Endodermal cell (in vitro differentiated cells): ENCODE measurements around the gene INPPL1. TPM values are rescaled to one million over a fixed set of nuclear protein-coding genes. Genes with fewer than 3 reads are reported as not detected.

Experiments used
- DNase-seq: peaks from one replicate; pipeline ENCODE4 v3.0.0-alpha.2; 2017
- H3K27ac ChIP-seq: 2 replicates; pipeline ENCODE4 v1.5.1; 2013; ENCODE audit warnings: mild to moderate bottlenecking, low read depth, low read length, moderate library complexity
- H3K27me3 ChIP-seq: 2 replicates; pipeline ENCODE4 v1.6.1; 2013; ENCODE audit warnings: mild to moderate bottlenecking, low read length, moderate library complexity; ENCODE audit not compliant: insufficient read depth, control insufficient read depth, poor library complexity, severe bottlenecking
- H3K36me3 ChIP-seq: 2 replicates; pipeline ENCODE4 v1.7.0; 2013; ENCODE audit warnings: mild to moderate bottlenecking, low read length, moderate library complexity; ENCODE audit not compliant: control insufficient read depth, insufficient read depth
- H3K4me1 ChIP-seq: one replicate; pipeline ENCODE4 v1.7.0; 2013; ENCODE audit warnings: low read length; ENCODE audit not compliant: control insufficient read depth, insufficient read depth
- H3K4me3 ChIP-seq: 2 replicates; pipeline ENCODE4 v1.5.1; 2013; ENCODE audit warnings: mild to moderate bottlenecking, low read length, moderate library complexity
- H3K9ac ChIP-seq: 2 replicates; pipeline ENCODE4 v1.6.1; 2013; ENCODE audit warnings: mild to moderate bottlenecking, low read length, moderate library complexity; ENCODE audit not compliant: poor library complexity, severe bottlenecking; ENCODE audit errors: extremely low read depth
- H3K9me3 ChIP-seq: 2 replicates; pipeline ENCODE4 v1.6.1; 2013; ENCODE audit warnings: mild to moderate bottlenecking, low read length, moderate library complexity; ENCODE audit not compliant: control insufficient read depth
- H3K27ac Mint-ChIP-seq: 2 replicates; pipeline ENCODE4 v1.8.0; 2020; ENCODE audit warnings: mixed read lengths
- H3K27me3 Mint-ChIP-seq: 2 replicates; pipeline ENCODE4 v1.8.0; 2021; ENCODE audit warnings: mild to moderate bottlenecking, mixed read lengths; ENCODE audit not compliant: insufficient read depth
- H3K36me3 Mint-ChIP-seq: 2 replicates; pipeline ENCODE4 v1.8.0; 2020; ENCODE audit warnings: low read depth, mixed read lengths
- H3K4me1 Mint-ChIP-seq: 2 replicates; pipeline ENCODE4 v1.8.0; 2020; ENCODE audit warnings: mixed read lengths
- H3K4me3 Mint-ChIP-seq: 2 replicates; pipeline ENCODE4 v1.8.0; 2020; ENCODE audit warnings: mild to moderate bottlenecking, moderate library complexity, mixed read lengths
- H3K9me3 Mint-ChIP-seq: 2 replicates; pipeline ENCODE4 v1.8.0; 2020; ENCODE audit warnings: mild to moderate bottlenecking, mixed read lengths
- WGBS, 2 experiments: methylation state at CpG; one replicate each; pipeline versions ENCODE4 v1.1.5 to v1.1.7; 2013; ENCODE audit warnings: missing lambda C conversion rate in 2 of 2, mixed read lengths in 1 of 2; ENCODE audit not compliant: insufficient coverage in 1 of 2, insufficient read length in 1 of 2; 5-methylcytosine and 5-hydroxymethylcytosine counted together
- total RNA-seq, 2 donors: library from RNA; stranded (reverse); fragmentation: NEBNext Ultra II Directional in 1 of 2; extraction: Animal tissue kit (Norgen Biotek cat#: 25700) in 1 of 2; gene quantifications; 2 replicates in 1 of 2; 3 replicates in 1 of 2; pipeline ENCODE4 v1.2.1, GENCODE V29; 2021
- TF ChIP-seq, protein P1 (sequence below): fragments of 200-600 bp; sonication (generic); conservative IDR thresholded peaks from 2 replicates; pipeline ENCODE4 v1.5.0; 2021; ENCODE audit warnings: antibody characterized with exemption, mild to moderate bottlenecking

INPPL1 gene
- total RNA-seq, 2 donors from 2014 or later, result 230 to 325 TPM

DNA sequence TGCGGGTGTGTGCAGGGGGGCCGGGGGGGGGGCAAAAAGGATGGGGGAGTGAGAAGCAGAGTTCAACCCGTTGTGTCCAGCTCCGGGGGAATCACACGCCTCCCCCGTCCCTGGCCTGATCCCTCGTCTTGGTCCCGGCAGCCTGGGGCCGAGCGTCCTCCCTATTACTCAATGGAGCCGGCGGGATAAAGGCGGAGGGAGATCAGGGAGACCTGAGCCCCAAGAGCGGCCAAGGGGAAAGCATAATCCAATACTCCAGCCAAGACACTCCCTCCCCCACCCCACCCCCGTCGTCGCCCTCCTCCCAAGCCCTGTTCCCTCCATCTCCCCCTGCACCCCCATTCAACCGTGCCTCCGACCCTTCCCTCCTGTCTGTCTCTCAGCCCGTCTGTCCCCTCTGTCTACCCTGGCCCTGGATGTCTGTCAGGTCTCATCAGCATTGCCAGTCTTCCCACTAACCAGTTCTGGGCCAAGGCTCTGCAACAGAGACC is 16.8 kb downstream of the INPPL1 start:
- peaks cover 12% of the 10 kb centered on the region for H3K36me3 Mint-ChIP-seq
- Histone ChIP-seq H3K9me3 (no peaks in the 10 kb centered on the region), H3K9ac (no peak overlapping the region), H3K4me1 (no peaks in the 10 kb centered on the region), H3K27ac (no peak overlapping the region), H3K27me3 (peaks cover 69% of the 10 kb centered on the region), H3K36me3 (peaks cover 23% of the 10 kb centered on the region), H3K4me3 (no peak overlapping the region)
- WGBS, 2 experiments, result 50 to 59% methylated on average over 8 to 19 of the region's 20 CpGs
- H3K4me3 Mint-ChIP-seq, result no peak overlapping the region
- TF ChIP-seq, protein P1, sequence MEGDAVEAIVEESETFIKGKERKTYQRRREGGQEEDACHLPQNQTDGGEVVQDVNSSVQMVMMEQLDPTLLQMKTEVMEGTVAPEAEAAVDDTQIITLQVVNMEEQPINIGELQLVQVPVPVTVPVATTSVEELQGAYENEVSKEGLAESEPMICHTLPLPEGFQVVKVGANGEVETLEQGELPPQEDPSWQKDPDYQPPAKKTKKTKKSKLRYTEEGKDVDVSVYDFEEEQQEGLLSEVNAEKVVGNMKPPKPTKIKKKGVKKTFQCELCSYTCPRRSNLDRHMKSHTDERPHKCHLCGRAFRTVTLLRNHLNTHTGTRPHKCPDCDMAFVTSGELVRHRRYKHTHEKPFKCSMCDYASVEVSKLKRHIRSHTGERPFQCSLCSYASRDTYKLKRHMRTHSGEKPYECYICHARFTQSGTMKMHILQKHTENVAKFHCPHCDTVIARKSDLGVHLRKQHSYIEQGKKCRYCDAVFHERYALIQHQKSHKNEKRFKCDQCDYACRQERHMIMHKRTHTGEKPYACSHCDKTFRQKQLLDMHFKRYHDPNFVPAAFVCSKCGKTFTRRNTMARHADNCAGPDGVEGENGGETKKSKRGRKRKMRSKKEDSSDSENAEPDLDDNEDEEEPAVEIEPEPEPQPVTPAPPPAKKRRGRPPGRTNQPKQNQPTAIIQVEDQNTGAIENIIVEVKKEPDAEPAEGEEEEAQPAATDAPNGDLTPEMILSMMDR, result no peak
- no peaks in the 10 kb centered on the region for H3K9me3 Mint-ChIP-seq
- no peak overlapping the region for H3K27ac Mint-ChIP-seq
- H3K27me3 Mint-ChIP-seq, result peaks cover 45% of the 10 kb centered on the region
- peaks cover 19% of the 10 kb centered on the region for H3K4me1 Mint-ChIP-seq
- DNase-seq, result peak; percentile 58

DNA sequence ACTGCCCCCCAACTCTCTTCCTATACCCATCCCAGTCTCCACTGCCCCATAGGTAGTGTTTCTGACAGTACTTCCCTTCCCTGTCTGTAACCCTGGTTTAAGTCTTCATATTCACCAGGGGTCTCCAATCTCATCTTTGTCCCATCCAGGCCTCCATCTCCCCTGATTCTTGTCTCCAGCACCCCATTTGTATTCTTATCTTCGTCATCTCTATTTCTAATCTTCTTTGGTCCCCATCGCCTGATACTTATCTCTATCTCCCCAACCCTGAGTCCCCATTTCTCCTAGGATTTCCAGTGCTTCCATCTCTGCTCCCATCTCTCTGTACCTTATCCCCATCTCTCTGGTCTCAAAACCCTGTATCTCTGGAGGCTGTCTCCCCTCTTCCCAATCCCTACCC is 17.6 kb downstream of the INPPL1 start:
- Mint-ChIP-seq H3K4me3 (no peak overlapping the region), H3K27me3 (peaks cover 45% of the 10 kb centered on the region), H3K4me1 (peaks cover 19% of the 10 kb centered on the region), H3K36me3 (peaks cover 5% of the 10 kb centered on the region), H3K27ac (no peak overlapping the region), H3K9me3 (no peaks in the 10 kb centered on the region)
- Histone ChIP-seq H3K9ac (no peak overlapping the region), H3K4me3 (no peak overlapping the region), H3K4me1 (no peaks in the 10 kb centered on the region), H3K27ac (no peak overlapping the region), H3K27me3 (peaks cover 77% of the 10 kb centered on the region), H3K36me3 (peaks cover 15% of the 10 kb centered on the region), H3K9me3 (no peaks in the 10 kb centered on the region)
- no peak for DNase-seq
- TF ChIP-seq, protein P1, result no peak
- 94% methylated on average over 2 of the region's 2 CpGs for WGBS, 2 experiments

DNA sequence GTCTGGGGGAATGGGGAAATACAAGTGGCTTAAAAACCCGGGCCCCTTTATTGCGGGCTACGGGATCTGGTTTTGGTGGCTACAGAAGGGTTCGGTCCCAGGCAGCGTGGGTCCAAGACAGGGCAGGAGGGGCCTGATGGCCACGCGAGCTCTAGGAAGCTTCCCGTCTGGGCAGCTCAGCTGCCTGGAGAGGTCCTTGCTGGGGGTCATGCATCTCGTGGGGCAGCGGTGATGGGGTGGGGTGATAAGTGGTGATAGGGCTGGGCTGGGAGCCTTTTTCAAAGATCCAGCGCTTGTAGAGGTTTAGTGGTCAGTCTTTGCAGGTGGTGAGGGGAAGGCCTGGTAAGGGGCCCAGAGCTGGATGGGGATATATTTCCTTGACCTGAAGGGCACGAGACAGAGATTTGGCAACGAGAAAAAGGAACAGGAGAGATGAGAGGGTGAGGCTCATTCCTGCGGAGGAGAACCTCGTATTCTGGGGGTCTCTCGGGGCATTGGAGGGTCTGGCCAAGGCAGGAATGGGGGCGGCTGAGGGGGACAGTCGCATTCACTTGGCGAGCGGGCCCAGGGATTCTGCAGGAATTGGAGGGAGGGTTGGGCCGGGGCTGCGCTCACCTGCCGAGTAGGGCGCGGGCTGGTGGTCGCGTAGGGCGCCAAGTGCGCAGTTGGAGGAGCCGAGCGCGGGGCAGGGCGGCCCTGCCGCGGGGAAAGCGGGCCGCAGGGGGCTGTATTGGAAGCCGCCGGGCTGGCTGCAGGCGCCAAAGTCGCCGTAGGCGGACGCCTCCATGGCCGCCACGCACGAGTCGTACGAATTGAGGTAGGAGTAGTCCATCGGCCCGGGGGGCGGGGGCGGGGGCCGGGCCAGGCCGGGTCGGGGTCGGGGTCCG is 18.8 kb downstream of the INPPL1 start:
- peaks cover 81% of the 10 kb centered on the region for H3K27me3 ChIP-seq
- no peak overlapping the region for H3K9ac ChIP-seq
- no peaks in the 10 kb centered on the region for H3K4me1 ChIP-seq
- H3K27ac ChIP-seq, result no peak overlapping the region
- peaks cover 4% of the 10 kb centered on the region for H3K36me3 ChIP-seq
- TF ChIP-seq, protein P1, result no peak
- Mint-ChIP-seq H3K27ac (no peak overlapping the region), H3K4me3 (no peak overlapping the region), H3K36me3 (peaks cover 2% of the 10 kb centered on the region), H3K9me3 (no peaks in the 10 kb centered on the region), H3K27me3 (peaks cover 48% of the 10 kb centered on the region), H3K4me1 (peaks cover 15% of the 10 kb centered on the region)
- peak overlapping the region; percentile 56 for H3K4me3 ChIP-seq
- 23 to 64% methylated on average over 15 to 56 of the region's 58 CpGs for WGBS, 2 experiments
- DNase-seq, result peak; percentile 76
- H3K9me3 ChIP-seq, result no peaks in the 10 kb centered on the region
